Body of pancreas (tissue), 4 donors: ENCODE measurements around the gene ACSS2. TPM values are rescaled to one million over a fixed set of nuclear protein-coding genes. Genes with fewer than 3 reads are reported as not detected.
A peak's percentile ranks its signal among the peaks of the same experiment; 100 is the strongest.

Source experiments
- ATAC-seq: fragments of 150-250 bp; one replicate; pipeline ENCODE4 v1.9.1; 2016
- DNase-seq, 4 donors: peaks; one replicate each; pipeline ENCODE4 v3.0.0-alpha.2; 2019
- H3K27ac ChIP-seq, 4 donors: fragments of 200-600 bp; sonication (generic); 1 replicate in 3 of 4; 2 replicates in 1 of 4; pipeline versions ENCODE4 v1.5.1 to v1.6.1; 2016 to 2019; ENCODE audit warnings: mild to moderate bottlenecking in 1 of 4, mixed read lengths in 1 of 4, moderate library complexity in 1 of 4
- H3K27me3 ChIP-seq, 2 donors: fragments of 200-600 bp; sonication (generic); one replicate each; pipeline ENCODE4 v1.6.0; 2016; ENCODE audit warnings: mild to moderate bottlenecking in 1 of 2
- H3K36me3 ChIP-seq, 2 donors: fragments of 200-600 bp; sonication (generic); replicated peaks in 1 of 2; 2 replicates each; pipeline ENCODE4 v1.5.1; 2016; ENCODE audit warnings: low read depth in 2 of 2; ENCODE audit not compliant: insufficient read depth in 1 of 2
- H3K4me1 ChIP-seq: fragments of 200-600 bp; sonication (generic); one replicate; pipeline ENCODE4 v1.6.0; 2016
- H3K4me3 ChIP-seq, 2 donors: fragments of 200-600 bp; sonication (generic); 1 replicate in 1 of 2; 2 replicates in 1 of 2; pipeline ENCODE4 v1.5.1; 2016 to 2019
- H3K9me3 ChIP-seq, 3 donors: fragments of 200-600 bp; sonication (generic); 1 replicate in 2 of 3; 2 replicates in 1 of 3; pipeline ENCODE4 v1.5.1; 2016
- POLR2A ChIP-seq, 3 donors: fragments of 450-650 bp; IDR thresholded peaks; one replicate each; pipeline ENCODE4 v1.6.1; 2016; ENCODE audit warnings: antibody characterized with exemption in 3 of 3, mild to moderate bottlenecking in 2 of 3
- WGBS, 2 donors: methylation state at CpG; one replicate each; pipeline ENCODE4 v1.1.5; 2017; 5-methylcytosine and 5-hydroxymethylcytosine counted together
- intact Hi-C: fragments of 100-400 bp; cut with DNase I; formaldehyde crosslinking; loops from one replicate; pipeline ENCODE4 v1.15.1; 2023
- total RNA-seq, 2 donors: library from RNA; depleted of rRNA; stranded (reverse); fragments of >200 nt; gene quantifications; one replicate each; pipeline ENCODE4 v1.1.0, GENCODE V29; 2016
- TF ChIP-seq, protein P1 (sequence below), 7 experiments: fragments of 450-650 bp in 4 of 7; fragments of 200-600 bp in 3 of 7; sonication (generic) in 3 of 7; IDR thresholded peaks; one replicate each; pipeline ENCODE4 v1.5.1; 2016 to 2019; ENCODE audit warnings: antibody characterized with exemption in 7 of 7

ACSS2 gene
- total RNA-seq, 2 donors from 2014 or later: 33.9 to 78.1 TPM

GRCh38 chr20:34852298-34852697 lies 24.1 kb upstream of the ACSS2 start:
- H3K9me3 ChIP-seq: no peaks in the 10 kb centered on the region
- TF ChIP-seq, protein P1, sequence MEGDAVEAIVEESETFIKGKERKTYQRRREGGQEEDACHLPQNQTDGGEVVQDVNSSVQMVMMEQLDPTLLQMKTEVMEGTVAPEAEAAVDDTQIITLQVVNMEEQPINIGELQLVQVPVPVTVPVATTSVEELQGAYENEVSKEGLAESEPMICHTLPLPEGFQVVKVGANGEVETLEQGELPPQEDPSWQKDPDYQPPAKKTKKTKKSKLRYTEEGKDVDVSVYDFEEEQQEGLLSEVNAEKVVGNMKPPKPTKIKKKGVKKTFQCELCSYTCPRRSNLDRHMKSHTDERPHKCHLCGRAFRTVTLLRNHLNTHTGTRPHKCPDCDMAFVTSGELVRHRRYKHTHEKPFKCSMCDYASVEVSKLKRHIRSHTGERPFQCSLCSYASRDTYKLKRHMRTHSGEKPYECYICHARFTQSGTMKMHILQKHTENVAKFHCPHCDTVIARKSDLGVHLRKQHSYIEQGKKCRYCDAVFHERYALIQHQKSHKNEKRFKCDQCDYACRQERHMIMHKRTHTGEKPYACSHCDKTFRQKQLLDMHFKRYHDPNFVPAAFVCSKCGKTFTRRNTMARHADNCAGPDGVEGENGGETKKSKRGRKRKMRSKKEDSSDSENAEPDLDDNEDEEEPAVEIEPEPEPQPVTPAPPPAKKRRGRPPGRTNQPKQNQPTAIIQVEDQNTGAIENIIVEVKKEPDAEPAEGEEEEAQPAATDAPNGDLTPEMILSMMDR (IDR thresholded peaks at IDR 0.05): no peak
- TF ChIP-seq POLR2A (IDR thresholded peaks at IDR 0.05): no peak
- no peak for ATAC-seq
- no peaks in the 10 kb centered on the region for H3K27me3 ChIP-seq
- no peaks in the 10 kb centered on the region for H3K4me1 ChIP-seq
- peaks cover 0 to 8% of the 10 kb centered on the region in 2 donors for H3K36me3 ChIP-seq
- intact Hi-C loops: no loop called here
- H3K4me3 ChIP-seq: no peak overlapping the region
- H3K27ac ChIP-seq: no peak overlapping the region
- 83 to 90% methylated on average over 1 to 4 of the region's 4 CpGs for WGBS, 2 donors
- no peak for DNase-seq

DNA sequence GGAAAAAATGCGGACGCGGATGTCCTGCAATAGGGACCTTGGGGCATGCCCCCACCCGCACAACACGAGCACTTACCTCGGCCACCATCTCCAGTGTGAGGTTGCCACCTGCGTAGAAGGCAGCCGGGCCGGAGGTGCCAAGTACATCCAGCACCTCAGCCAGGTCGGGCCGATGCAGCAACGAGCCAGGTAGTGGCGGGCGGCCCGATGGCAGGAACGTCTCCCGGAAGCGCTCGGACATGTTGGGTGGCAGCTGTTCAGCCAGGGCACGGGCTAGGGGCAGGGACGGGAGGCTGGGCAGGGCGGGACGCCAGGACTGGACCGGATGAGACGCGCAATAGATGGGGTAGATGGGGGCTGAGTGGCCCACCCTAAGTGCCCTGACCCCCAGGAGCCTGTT lies 17.0 kb upstream of the ACSS2 start:
- H3K27ac ChIP-seq: no peak overlapping the region
- no peak for DNase-seq
- no peaks in the 10 kb centered on the region for H3K27me3 ChIP-seq
- H3K4me1 ChIP-seq: peaks cover 6% of the 10 kb centered on the region
- no peak for ATAC-seq
- intact Hi-C loops: no loop called here
- no peaks in the 10 kb centered on the region for H3K36me3 ChIP-seq
- WGBS, 2 donors: 95% methylated on average over 26 of the region's 26 CpGs
- no peak for TF ChIP-seq POLR2A (IDR thresholded peaks at IDR 0.05)
- TF ChIP-seq, protein P1 (IDR thresholded peaks at IDR 0.05): no peak
- H3K9me3 ChIP-seq: no peaks in the 10 kb centered on the region
- H3K4me3 ChIP-seq: no peak overlapping the region

- TF ChIP-seq, protein P1 (IDR thresholded peaks at IDR 0.05): no peak
- no peak for TF ChIP-seq POLR2A (IDR thresholded peaks at IDR 0.05)
- 86 to 89% methylated on average over 8 of the region's 9 CpGs for WGBS, 2 donors
- DNase-seq: no peak
- H3K4me1 ChIP-seq: peaks cover 6% of the 10 kb centered on the region
- H3K36me3 ChIP-seq: no peaks in the 10 kb centered on the region
- no peak for ATAC-seq
- H3K27ac ChIP-seq: no peak overlapping the region
- H3K4me3 ChIP-seq: no peak overlapping the region
- no peaks in the 10 kb centered on the region for H3K9me3 ChIP-seq
- intact Hi-C loops: no loop called here
- H3K27me3 ChIP-seq: no peaks in the 10 kb centered on the region
These were observed 16.4 kb upstream of the ACSS2 start for GRCh38 chr20:34859826-34860545.

DNA sequence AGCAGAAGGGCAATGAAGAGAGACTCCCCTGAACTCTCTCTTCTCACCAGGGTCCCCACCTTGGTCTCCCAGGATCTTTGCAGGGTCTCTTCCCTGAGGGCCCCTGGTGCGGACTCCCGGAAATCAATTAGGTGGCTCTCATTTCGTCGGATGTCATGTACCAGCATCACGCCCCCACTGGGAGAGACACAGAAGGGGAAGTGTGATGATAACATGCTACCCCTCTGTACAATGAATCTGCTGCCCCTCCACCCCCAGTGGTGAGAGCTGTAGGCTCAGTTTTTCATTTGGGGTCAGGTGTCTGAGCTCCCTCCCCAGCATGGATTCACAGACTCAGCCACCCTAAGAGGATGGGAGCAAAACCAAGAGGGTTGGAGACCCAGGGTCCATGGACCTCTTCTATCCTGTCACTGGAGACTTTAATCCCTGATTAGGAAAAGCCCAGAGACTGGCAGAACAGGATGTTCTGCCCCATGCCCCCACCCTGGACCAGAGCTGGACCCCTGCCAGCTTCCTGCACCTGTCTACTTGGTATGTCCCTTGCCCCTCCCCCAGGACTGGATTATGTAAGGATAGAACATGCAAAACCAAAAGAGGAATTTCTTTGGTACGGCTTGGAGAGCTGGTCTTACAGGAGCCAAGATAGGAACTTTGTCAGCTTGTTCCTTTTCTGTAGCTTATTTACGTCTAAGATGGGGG lies 14.9 kb upstream of the ACSS2 start:
- peak overlapping the region in 2 of 4 donors; percentile 28 to 40 for H3K27ac ChIP-seq
- H3K36me3 ChIP-seq: no peaks in the 10 kb centered on the region
- H3K4me1 ChIP-seq: peaks cover 6% of the 10 kb centered on the region
- ATAC-seq (peak; percentile 80), DNase-seq (peak; percentile 64 to 86 (median 84))
- no peak overlapping the region for H3K4me3 ChIP-seq
- intact Hi-C loops: no loop called here
- no peaks in the 10 kb centered on the region for H3K9me3 ChIP-seq
- TF ChIP-seq POLR2A (IDR thresholded peaks at IDR 0.05): no peak
- TF ChIP-seq, protein P1 (IDR thresholded peaks at IDR 0.05): peak in 1 of 7 experiments; percentile 10
- 76 to 84% methylated on average over 7 of the region's 7 CpGs for WGBS, 2 donors
- no peaks in the 10 kb centered on the region for H3K27me3 ChIP-seq
